HFFc6 (cell line): ENCODE data around the gene ITPR1. TPM values are rescaled to one million over a fixed set of nuclear protein-coding genes. Genes with fewer than 3 reads are reported as not detected.
A peak's percentile ranks its signal among the peaks of the same experiment; 100 is the strongest.

ENCODE experiments used
- DNase-seq: peaks from one replicate; pipeline ENCODE4 v3.0.0-alpha.2; 2018
- H3K27ac Mint-ChIP-seq: 2 replicates; pipeline ENCODE4 v1.8.0; 2020; ENCODE audit warnings: mild to moderate bottlenecking, mixed read lengths
- H3K27me3 Mint-ChIP-seq: 2 replicates; pipeline ENCODE4 v1.8.0; 2021; ENCODE audit warnings: mild to moderate bottlenecking, moderate library complexity, mixed read lengths; ENCODE audit not compliant: insufficient read depth
- H3K36me3 Mint-ChIP-seq: 2 replicates; pipeline ENCODE4 v1.8.0; 2021; ENCODE audit warnings: low read depth, mixed read lengths
- H3K4me1 Mint-ChIP-seq: 2 replicates; pipeline ENCODE4 v1.8.0; 2020; ENCODE audit warnings: low read depth, mixed read lengths
- H3K4me3 Mint-ChIP-seq: 2 replicates; pipeline ENCODE4 v1.8.0; 2020; ENCODE audit warnings: mild to moderate bottlenecking, moderate library complexity, mixed read lengths
- H3K9me3 Mint-ChIP-seq: 2 replicates; pipeline ENCODE4 v1.8.0; 2020; ENCODE audit warnings: mild to moderate bottlenecking, mixed read lengths
- total RNA-seq, 6 experiments: library from RNA; stranded (reverse); fragmentation: NEBNext Ultra II Directional; extraction: Animal tissue kit (Norgen Biotek cat#: 25700); gene quantifications; 2 replicates in 1 of 6; 3 replicates in 5 of 6; pipeline ENCODE4 v1.2.3, GENCODE V29; 2021
- TF ChIP-seq, protein P1 (sequence below): fragments of 200-600 bp; sonication (generic); IDR thresholded peaks from 2 replicates; pipeline ENCODE4 v1.5.0; 2021; ENCODE audit warnings: antibody characterized with exemption, mild to moderate bottlenecking

ITPR1 gene
- total RNA-seq, 6 experiments from 2014 or later = 4.9 to 8.3 (median 6.1) TPM

DNA sequence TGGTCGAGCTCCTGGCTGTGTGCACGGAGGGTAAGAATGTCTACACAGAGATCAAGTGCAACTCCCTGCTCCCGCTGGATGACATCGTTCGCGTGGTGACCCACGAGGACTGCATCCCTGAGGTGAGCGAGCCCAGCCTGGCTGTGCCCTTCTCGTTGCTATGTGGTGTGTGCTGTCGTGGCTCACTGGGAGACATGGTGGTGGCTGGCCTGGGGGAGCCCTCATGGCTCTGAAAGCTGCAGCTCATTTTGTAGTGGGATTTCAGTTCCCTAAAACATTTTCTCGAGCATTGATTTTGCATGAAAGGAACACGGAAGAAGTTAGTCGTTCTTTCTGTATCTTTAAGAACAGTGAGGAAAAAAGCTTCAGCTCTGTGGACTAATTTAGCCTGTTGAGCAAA, 200.5 kb downstream of the ITPR1 start:
- Mint-ChIP-seq H3K9me3 (no peaks in the 10 kb centered on the region), H3K4me3 (no peak overlapping the region), H3K27me3 (no peaks in the 10 kb centered on the region; the same call in none of the 2 replicates), H3K36me3 (no peaks in the 10 kb centered on the region), H3K27ac (no peak overlapping the region), H3K4me1 (peaks cover 22% of the 10 kb centered on the region)
- TF ChIP-seq, protein P1, sequence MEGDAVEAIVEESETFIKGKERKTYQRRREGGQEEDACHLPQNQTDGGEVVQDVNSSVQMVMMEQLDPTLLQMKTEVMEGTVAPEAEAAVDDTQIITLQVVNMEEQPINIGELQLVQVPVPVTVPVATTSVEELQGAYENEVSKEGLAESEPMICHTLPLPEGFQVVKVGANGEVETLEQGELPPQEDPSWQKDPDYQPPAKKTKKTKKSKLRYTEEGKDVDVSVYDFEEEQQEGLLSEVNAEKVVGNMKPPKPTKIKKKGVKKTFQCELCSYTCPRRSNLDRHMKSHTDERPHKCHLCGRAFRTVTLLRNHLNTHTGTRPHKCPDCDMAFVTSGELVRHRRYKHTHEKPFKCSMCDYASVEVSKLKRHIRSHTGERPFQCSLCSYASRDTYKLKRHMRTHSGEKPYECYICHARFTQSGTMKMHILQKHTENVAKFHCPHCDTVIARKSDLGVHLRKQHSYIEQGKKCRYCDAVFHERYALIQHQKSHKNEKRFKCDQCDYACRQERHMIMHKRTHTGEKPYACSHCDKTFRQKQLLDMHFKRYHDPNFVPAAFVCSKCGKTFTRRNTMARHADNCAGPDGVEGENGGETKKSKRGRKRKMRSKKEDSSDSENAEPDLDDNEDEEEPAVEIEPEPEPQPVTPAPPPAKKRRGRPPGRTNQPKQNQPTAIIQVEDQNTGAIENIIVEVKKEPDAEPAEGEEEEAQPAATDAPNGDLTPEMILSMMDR = no peak
- DNase-seq = no peak

DNA sequence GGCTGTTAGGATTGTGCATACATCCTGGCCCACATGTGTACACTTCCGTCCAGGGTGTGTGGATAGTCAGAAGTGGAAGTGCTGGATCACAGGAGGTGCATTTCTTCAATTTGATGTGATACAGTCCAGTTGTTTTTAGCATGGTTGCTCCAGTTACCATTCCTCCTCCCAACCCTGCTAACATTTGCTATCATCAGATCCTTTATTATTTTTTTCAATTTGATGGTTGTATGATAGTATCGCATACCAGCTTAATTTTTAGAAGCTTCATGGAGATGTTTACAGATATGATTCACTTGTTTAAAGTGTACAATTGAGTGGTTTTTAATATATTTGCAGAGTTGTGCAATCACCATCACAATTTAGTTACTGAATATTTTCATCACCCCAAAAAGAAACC, 202.7 kb downstream of the ITPR1 start:
- Mint-ChIP-seq H3K27me3 (no peaks in the 10 kb centered on the region; the same call in 1 of the 2 replicates), H3K4me3 (no peak overlapping the region), H3K36me3 (peaks cover 10% of the 10 kb centered on the region), H3K9me3 (no peaks in the 10 kb centered on the region; the same call in 1 of the 2 replicates), H3K27ac (peak overlapping the region; percentile 6), H3K4me1 (peaks cover 21% of the 10 kb centered on the region)
- TF ChIP-seq, protein P1 = no peak
- DNase-seq = peak; percentile 10

DNA sequence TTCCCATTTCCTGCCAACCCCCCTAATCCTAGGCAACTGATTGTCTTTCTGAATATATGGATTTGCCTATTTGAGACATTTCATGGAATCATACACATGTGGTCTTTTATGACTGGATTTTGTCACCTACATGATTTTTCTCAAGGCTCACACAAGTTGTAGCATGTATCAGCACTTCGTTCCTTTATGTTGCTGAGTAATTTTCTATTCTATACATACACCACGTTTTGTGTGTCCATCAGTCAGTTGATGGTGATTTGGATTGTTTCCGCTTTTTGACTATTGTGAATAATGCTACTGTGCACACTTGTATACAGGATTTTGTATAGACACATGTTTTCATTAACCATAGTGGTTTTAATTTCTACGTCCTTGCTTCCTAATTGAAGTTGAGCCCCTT, 203.1 kb downstream of the ITPR1 start:
- peaks cover 21% of the 10 kb centered on the region for H3K4me1 Mint-ChIP-seq
- peaks cover 10% of the 10 kb centered on the region for H3K36me3 Mint-ChIP-seq
- TF ChIP-seq, protein P1 = no peak
- H3K4me3 Mint-ChIP-seq = no peak overlapping the region
- DNase-seq = no peak
- H3K27me3 Mint-ChIP-seq = no peaks in the 10 kb centered on the region; the same call in 1 of the 2 replicates
- H3K9me3 Mint-ChIP-seq = no peaks in the 10 kb centered on the region; the same call in 1 of the 2 replicates
- H3K27ac Mint-ChIP-seq = no peak overlapping the region

DNA sequence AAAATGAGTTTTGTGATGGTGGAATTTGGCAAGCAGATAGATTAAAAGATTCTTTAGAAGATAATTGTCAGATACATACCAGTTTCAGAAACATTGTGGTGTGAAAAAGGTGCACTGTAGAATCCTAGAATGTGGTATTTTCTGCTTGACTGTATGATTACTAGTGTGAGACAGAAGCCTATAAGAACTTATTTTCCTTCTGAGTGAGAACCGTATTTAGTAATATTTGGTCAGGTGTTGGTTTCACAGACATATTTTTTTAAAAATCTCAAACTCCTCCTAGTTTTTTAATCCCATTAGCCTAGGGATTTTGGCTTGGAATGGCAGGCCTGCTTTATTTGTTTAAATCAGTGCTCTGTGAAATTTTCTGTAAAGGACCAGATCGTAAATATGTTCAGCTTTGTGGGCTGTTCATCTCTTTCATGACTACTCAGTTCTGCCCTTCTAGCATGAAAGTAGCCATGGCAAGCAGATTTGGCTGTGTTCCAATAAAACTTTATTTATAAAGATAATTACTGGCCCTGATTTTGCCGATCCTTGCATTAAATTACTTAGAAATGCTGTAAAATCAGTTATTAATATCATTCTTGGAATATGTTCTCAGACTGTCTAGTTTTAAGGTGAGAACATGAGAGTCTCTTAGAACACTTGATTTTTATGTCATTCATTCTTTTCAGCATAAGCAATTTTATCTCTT, 205.1 kb downstream of the ITPR1 start:
- DNase-seq = no peak
- no peak overlapping the region for H3K4me3 Mint-ChIP-seq
- no peak overlapping the region for H3K27ac Mint-ChIP-seq
- peaks cover 10% of the 10 kb centered on the region for H3K36me3 Mint-ChIP-seq
- no peaks in the 10 kb centered on the region; the same call in 1 of the 2 replicates for H3K9me3 Mint-ChIP-seq
- peaks cover 21% of the 10 kb centered on the region for H3K4me1 Mint-ChIP-seq
- H3K27me3 Mint-ChIP-seq = no peaks in the 10 kb centered on the region; the same call in 1 of the 2 replicates
- TF ChIP-seq, protein P1 = no peak

DNA sequence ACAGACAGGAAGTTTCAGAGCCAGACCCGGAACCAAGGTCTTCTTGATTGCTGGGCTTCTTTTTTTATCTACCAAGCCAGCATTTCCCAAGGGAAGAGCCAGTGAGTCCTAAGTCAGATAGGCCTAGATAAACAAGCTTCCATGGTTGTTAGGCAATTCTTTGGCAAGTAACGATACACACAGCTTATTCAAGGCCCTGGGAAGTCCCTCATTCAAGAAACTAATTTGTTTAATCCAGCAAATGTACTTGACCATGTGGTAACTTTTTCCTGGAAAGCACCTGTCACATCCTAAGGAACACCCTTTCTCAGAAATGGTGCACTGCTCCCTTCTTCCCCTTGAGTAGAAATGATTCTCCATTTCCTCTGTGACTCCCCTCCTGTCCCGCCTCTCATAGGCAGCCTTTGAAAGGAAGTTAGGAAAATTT, 209.9 kb downstream of the ITPR1 start:
- H3K27ac Mint-ChIP-seq = no peak overlapping the region
- peaks cover 3% of the 10 kb centered on the region for H3K27me3 Mint-ChIP-seq
- H3K9me3 Mint-ChIP-seq = no peaks in the 10 kb centered on the region; the same call in 1 of the 2 replicates
- no peak overlapping the region for H3K4me3 Mint-ChIP-seq
- H3K36me3 Mint-ChIP-seq = peaks cover 14% of the 10 kb centered on the region
- TF ChIP-seq, protein P1 = no peak
- H3K4me1 Mint-ChIP-seq = no peaks in the 10 kb centered on the region
- no peak for DNase-seq
